Measurements from ENCODE around the gene ETV3L.

DNA sequence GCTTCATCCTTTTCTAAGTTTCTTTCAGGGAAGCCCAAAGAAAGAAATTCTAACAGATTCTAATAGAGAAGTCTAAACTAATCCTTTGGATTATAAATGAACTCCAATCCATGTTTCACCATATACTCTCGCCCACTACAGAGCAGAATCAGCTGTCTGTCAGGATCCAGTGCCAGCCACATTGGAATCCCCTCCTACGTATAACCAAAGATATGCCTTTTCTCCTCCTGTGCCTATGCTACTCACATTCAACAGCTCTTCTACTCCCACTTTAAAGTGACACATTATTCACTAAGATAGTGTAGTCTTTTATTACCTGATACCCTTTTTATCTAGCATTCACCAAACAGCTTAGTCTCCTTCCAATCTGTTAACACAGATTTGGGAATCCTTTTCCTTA lies 35.5 kb upstream of the ETV3L start:
- TF ChIP-seq POLR2A (IDR thresholded peaks at IDR 0.05; ENCODE audit: low read depth, low read length) (no peak), TAF1 (IDR thresholded peaks at IDR 0.05; ENCODE audit: borderline replicate concordance, low read depth, low read length) (no peak), POLR2AphosphoS5 (IDR thresholded peaks at IDR 0.05; ENCODE audit: low read depth, low read length) (no peak)
